HG03025 (cell line): ENCODE measurements around the gene SIK3.
A peak's percentile ranks its signal among the peaks of the same experiment; 100 is the strongest.
"Not testable (repeated sequence)": the region's sequence is repeated elsewhere in the genome, so short reads cannot be mapped to it uniquely, and the experiment has no call there.

Experiments
- ATAC-seq: cut with Tn5 transposase; IDR thresholded peaks from one replicate; pipeline ENCODE4 v1.9.1; 2021; ENCODE audit warnings: mild to moderate bottlenecking, moderate library complexity; ENCODE audit not compliant: unreplicated experiment, low FRiP score

The SIK3 gene

DNA sequence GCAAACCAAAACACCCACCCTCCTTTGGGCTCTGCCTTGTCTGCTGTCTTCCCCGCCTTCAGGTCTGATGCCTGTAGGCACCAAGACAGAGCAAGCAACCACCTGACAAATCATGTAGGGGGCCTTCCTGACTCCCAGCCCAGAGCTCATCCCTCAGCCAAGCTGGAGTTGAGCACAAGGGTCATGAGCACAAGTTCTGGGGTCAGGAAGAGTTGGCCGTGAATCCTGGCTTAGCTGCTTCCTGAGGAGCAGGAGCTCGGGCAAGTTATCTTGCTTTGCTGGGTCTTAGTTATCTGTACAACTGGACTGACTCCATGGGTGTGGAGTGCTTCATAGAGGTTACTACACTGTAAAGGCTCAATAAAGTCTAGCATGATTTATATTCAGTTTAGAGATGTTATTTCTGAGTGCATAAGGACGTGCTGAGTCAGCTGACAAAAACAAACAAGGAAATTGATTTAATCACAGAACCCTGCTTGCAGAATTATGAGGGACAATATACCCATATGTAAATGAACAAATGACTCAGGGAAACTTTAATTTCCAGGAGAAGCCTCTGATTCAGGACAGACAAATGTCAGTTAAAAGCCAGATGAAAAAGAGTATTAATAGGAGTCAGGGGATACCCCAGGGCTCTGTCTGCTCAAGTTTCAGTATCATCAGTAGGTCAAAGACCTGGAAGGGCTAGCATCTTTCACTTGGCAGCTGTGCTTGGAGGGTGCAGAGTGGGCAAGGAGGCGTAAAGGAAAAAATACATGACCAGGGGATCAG lies 245.8 kb downstream of the SIK3 start:
- ATAC-seq = no peak

DNA sequence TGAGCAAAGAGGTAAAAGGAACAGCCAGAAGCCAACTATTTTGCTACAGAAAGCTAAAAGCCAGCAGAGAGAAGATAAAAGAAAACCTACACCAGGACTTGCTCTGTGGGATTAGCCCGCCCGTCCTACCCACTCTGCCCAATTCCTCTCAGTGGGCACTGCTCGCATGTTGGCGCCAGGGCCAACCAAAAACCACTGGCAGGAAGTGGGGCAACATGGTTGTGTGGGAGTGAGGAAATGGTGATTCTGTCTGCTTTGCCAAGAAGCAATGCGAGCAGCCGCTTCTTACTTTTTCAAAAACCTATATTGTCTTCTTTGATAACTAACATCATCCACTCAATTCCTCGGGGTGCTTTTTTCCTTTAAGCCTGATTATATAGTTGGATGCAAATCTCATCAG lies 246.6 kb downstream of the SIK3 start:
- ATAC-seq = no peak

DNA sequence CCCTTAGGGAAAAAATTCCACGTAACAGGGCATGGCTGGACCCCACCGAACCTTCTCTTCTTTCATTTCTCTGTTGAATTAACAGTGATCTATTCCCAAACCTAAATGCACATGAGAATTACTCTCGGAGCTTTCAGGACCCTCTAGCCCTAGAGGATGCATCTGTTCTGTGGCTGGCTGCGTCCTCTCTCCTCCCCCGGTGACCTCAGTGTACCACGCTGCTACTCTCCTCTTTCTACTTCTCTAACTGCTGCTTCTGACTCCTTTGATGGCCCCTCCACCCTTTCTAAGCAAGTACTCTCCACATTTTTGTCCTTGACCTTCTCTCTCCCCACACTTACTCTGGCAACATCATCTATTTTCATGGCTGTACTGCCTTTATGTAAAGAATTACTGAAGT lies 248.7 kb downstream of the SIK3 start:
- ATAC-seq = no peak

GRCh38 chr11:116849060-116849459 lies 249.2 kb downstream of the SIK3 start:
- ATAC-seq = no peak

DNA sequence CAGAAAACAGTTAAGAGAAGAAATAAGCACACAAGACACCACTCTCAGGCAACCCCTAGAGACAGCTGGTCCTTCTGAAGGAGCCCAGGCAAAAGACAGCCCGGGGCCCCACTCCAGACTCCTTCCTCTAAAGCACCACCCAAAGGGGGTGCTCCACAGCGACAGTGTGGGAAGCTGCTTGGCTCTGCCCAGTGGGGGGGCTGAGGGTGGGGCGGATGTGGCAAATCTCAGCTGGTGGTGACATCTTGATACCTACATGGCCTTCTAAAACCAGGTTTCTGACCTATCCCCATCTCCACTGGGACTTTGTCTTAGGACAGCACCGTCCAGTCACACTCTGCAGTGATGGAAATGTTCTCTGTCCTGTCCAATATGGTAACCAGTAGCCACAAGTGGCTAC lies 250.6 kb downstream of the SIK3 start:
- ATAC-seq = no peak

DNA sequence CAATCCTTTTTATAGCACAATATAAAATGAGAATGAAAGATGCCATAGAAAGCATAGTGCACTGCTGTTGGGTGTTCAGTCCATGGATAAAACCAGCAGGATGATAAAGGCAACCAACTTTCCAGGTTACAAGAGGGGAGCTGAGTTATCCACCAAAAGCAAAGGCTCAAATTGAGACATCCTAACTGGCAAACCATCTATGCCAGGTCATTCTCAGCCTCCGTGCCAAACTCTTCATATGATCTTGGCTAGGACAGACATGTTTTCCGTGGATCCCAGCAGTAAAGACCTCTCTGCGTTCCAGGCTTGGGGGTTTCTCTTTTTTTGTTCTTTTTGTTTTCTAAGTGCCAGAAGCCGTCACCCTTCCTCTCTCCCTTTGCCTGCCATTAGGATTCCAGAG lies 253.5 kb downstream of the SIK3 start:
- no peak for ATAC-seq

DNA sequence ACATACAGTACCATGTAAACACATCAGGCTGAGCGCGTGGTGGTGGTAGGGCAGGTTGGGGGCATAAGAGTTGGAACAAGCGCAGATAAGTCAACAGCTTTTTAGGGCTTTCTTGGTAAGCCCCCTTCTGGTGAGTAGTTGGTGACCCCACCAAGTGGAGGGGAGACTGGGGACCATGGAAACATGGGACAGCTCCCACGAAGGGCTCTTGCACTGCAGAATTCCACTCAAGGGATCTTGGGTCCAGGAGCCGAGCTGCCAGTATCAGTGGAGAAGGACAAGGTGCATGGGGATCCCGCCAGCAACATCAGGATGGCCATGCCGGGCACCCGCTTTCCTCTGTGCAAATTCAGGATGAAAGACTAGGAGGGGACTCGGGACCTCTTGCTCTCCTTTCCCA lies 254.6 kb downstream of the SIK3 start:
- ATAC-seq = no peak

DNA sequence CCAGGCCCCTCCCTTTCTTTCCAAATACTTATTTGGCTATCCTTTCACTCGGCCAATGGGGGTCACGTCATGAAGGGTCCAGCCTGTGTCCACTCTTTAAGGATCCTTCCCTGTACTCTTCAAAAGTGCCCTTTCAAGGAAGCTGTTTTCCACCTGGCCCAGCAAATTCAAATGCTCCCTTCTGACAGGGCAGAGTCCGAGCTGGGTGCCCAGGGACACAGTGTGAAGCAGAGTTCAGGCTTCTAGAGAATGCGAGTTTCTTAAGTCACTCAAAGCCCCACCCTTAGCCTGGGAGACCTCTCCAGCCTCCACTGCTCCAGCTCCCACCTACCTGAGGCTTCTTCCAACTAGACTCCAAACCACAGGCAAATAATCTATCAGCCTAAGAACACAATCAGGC lies 255.3 kb downstream of the SIK3 start:
- no peak for ATAC-seq

DNA sequence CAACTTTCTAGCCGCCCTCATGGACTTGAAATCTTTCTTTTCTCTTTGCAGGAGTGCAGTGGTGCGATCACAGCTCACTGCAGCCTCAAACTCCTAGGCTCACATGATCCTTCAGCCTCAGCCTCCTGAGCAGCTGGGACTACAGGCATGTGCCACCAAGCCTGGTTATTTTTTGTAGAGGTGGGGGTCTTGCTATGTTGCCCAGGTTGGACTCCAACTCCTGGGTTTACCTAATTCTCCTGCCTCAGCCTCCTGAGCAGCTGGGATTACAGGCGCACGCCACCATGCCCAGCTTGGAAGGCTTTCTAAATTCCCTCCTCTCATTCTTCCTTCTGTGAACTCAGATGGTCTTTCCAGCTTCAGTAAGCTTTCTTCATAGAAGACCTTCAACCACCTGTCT lies 256.1 kb downstream of the SIK3 start:
- ATAC-seq = no peak

GRCh38 chr11:116840746-116841296 lies 257.4 kb downstream of the SIK3 start:
- no peak for ATAC-seq

DNA sequence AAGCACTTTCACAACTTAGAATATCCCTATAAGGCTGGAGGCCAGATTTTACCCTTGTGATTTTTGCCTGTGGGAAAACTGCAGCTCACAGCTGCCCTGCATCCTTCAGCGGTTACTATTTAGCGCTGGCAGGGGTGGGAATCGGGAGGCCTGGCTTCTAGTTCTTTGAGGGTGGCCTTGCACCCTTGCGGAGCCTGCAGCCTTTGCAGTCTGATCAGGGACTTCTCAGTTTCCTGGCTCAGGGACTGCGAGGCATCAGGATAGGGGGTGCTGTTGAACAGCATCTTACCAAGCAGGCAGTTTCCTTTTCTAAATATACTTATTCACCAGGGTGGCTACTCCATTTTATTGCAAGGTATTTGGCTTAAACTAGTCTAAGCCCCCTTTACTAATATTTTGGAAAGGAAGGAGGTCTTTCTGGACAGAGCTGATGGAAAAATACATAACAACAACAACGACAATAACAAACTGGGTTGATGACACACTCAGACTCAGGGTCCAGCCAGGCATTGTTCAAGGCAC lies 257.9 kb downstream of the SIK3 start:
- ATAC-seq = no peak

DNA sequence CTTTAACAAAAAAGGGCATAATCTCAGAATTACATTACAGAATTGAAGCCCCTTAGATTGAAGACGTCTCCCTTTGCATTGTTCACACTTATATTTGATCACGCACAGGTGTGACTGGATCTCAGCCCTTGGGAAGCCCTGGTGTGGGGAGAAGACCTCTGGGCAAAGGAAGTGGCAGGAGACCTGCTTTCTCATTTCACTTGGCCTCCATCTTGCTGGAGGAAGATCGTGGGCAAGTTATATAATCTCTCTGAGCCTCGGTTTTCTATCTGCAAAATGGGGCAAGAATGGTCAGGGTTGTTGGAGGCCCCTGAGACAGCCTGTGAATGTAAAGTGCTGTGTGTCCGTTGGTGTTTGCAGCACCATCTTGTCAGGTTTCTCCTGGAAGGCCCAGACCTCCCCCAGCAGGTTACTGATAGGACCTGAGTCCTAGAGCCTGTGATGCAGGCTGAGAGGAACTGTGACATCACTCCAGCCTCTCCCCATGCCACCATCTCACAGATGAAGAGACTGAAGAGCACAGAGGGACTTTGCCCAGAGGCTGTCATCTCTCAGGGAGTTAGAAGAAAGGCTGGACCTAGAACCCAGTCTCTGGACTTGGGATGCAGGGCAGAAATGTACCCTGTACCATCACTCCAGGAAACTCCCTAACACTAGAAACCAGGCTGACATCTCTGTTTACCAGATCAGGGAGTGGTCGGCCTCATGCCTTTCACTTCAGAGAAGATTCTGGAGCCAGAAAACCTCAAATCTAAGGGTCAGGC lies 259.7 kb downstream of the SIK3 start:
- no peak for ATAC-seq

- ATAC-seq = no peak
These were observed 260.8 kb downstream of the SIK3 start, which contains the start of gene APOA1 for GRCh38 chr11:116837231-116838091. Gene APOA1 (minus strand): TSS chr11:116837622. CDS start chr11:116837387, 235 bp downstream.

DNA sequence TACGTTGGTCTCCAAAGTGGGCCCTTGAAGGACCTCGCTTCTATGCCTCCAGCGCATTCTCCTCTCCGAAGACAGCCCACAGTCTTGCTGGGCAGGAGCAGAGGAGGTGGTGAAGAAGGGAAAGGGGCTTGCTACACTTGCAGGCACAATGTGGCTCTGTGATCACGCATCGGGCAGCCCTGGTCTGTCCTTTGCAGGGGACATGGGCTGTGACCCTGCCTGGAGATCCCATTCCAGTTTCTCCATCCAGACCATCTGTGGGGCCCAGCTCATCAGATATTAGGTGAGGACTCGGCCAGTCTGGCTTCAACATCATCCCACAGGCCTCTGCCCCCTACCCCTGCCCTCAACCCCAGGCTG lies 261.6 kb downstream of the SIK3 start:
- no peak for ATAC-seq

DNA sequence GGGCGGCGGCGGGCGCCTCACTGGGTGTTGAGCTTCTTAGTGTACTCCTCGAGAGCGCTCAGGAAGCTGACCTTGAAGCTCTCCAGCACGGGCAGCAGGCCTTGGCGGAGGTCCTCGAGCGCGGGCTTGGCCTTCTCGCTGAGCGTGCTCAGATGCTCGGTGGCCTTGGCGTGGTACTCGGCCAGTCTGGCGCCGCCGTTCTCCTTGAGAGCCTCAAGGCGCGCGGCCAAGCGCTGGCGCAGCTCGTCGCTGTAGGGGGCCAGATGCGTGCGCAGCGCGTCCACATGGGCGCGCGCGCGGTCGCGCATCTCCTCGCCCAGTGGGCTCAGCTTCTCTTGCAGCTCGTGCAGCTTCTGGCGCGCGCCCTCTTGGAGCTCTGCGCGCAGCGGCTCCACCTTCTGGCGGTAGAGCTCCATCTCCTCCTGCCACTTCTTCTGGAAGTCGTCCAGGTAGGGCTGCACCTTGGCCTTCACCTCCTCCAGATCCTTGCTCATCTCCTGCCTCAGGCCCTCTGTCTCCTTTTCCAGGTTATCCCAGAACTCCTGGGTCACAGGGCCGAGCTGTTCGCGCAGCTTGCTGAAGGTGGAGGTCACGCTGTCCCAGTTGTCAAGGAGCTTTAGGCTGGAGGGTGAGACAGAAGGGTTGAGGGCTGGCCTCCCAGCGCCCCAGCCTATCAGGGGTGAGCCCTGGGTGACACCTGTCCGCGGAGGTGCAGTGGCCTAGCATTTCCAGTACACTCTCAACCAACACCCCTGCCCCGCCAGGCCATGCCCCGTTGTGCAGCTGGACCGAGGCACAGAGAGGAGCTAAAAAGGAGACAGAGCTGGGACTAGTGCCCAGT lies 262.2 kb downstream of the SIK3 start:
- peak; percentile 60 for ATAC-seq

- no peak for ATAC-seq
These were observed 263.0 kb downstream of the SIK3 start for GRCh38 chr11:116835042-116835772.

DNA sequence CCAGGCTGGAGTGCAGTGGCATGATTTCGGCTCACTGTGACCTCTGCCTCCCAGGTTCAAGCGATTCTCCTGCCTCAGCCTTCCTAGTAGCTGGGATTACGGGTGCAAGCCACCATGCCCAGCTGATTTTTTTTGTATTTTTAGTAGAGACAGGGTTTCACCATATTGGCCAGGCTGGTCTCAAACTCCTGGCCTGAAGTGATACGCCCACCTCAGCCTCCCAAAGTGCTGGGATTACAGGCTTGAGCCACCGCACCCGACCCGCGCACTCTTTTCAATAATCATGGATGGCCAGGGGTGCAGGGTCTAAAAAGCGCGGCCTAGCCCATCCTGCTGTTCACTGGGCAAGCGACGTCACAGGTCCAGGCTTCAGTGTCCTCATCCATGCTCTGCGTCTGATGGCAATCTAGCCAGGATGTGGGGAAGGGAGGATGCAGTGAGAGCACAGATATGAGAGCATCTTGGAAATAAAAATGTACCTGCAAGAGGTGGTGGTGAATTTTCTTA lies 263.6 kb downstream of the SIK3 start:
- not testable (repeated sequence) for ATAC-seq

GRCh38 chr11:116833816-116834534 lies 264.3 kb downstream of the SIK3 start:
- ATAC-seq = no peak
